SU-DHL-6 (cell line): ENCODE measurements around the gene FKBP5.

Experiments used
- H2AFZ ChIP-seq: fragments of 200-600 bp; sonication (generic); 2 replicates; pipeline ENCODE4 v1.6.1; 2014; ENCODE audit warnings: low read depth, mild to moderate bottlenecking, moderate library complexity, mixed read lengths, antibody characterized with exemption, low read length; ENCODE audit not compliant: severe bottlenecking
- H3F3A ChIP-seq: fragments of 200-600 bp; shearing (Covaris generic); 2 replicates; pipeline ENCODE4 v1.6.0; 2016; ENCODE audit warnings: antibody characterized with exemption, mild to moderate bottlenecking; ENCODE audit not compliant: insufficient read depth
- H3K27ac ChIP-seq: fragments of 200-600 bp; sonication (generic); 2 replicates; pipeline ENCODE4 v1.5.1; 2016; ENCODE audit warnings: low read depth, mild to moderate bottlenecking, low read length, moderate library complexity, mixed read lengths
- H3K27me3 ChIP-seq: fragments of 200-600 bp; sonication (generic), shearing (Covaris generic); 2 replicates; pipeline ENCODE4 v1.6.0; 2014; ENCODE audit warnings: mild to moderate bottlenecking, low read length
- H3K36me3 ChIP-seq: fragments of 200-600 bp; sonication (generic); 2 replicates; pipeline ENCODE4 v1.6.1; 2014; ENCODE audit warnings: mild to moderate bottlenecking, low read length, mixed read lengths
- H3K4me2 ChIP-seq: fragments of 300-600, 200-600 bp; shearing (Covaris generic), sonication (generic); 2 replicates; pipeline ENCODE4 v1.6.0; 2014; ENCODE audit warnings: low read length, low read depth, mild to moderate bottlenecking; ENCODE audit not compliant: poor library complexity, severe bottlenecking
- H3K4me3 ChIP-seq: fragments of 200-600 bp; sonication (generic); 2 replicates; pipeline ENCODE4 v1.5.1; 2014; ENCODE audit warnings: antibody characterized with exemption, low read length, mild to moderate bottlenecking, mixed read lengths; ENCODE audit not compliant: insufficient read depth, poor library complexity, severe bottlenecking
- H3K79me2 ChIP-seq: fragments of 200-600 bp; sonication (generic); 2 replicates; pipeline ENCODE4 v1.6.1; 2014; ENCODE audit warnings: mild to moderate bottlenecking, low read length, moderate library complexity; ENCODE audit not compliant: insufficient read depth
- H3K9ac ChIP-seq: fragments of 200-600 bp; sonication (generic); 2 replicates; pipeline ENCODE4 v1.7.0; 2014; ENCODE audit warnings: mild to moderate bottlenecking, low read length
- H3K9me2 ChIP-seq: fragments of 200-600 bp; sonication (generic); replicated peaks from 2 replicates; pipeline ENCODE4 v1.6.1; 2014; ENCODE audit warnings: low read length; ENCODE audit not compliant: insufficient read depth
- H3K9me3 ChIP-seq: fragments of 200-600 bp; sonication (generic); 2 replicates; pipeline ENCODE4 v1.6.1; 2014; ENCODE audit warnings: low read length, mixed read lengths; ENCODE audit not compliant: insufficient read depth
- H4K20me1 ChIP-seq: fragments of 200-600 bp; sonication (generic); 2 replicates; pipeline ENCODE4 v1.6.1; 2014; ENCODE audit warnings: low read depth, mild to moderate bottlenecking, antibody characterized with exemption, low read length, moderate library complexity, mixed read lengths
- EZH2phosphoT487 ChIP-seq: fragments of 200-600 bp; sonication (generic), shearing (Covaris generic); conservative IDR thresholded peaks from 2 replicates; pipeline ENCODE4 v1.6.1; 2018; ENCODE audit warnings: mild to moderate bottlenecking, antibody characterized with exemption, low read length, moderate library complexity, mixed read lengths
- TF ChIP-seq, protein P1 (sequence below): fragments of 200-600 bp; sonication (generic); IDR thresholded peaks from one replicate; pipeline ENCODE4 v1.5.1; 2017; ENCODE audit warnings: antibody characterized with exemption, mild to moderate bottlenecking, low read length, moderate library complexity; ENCODE audit not compliant: insufficient read depth, poor library complexity, severe bottlenecking

The FKBP5 gene

DNA sequence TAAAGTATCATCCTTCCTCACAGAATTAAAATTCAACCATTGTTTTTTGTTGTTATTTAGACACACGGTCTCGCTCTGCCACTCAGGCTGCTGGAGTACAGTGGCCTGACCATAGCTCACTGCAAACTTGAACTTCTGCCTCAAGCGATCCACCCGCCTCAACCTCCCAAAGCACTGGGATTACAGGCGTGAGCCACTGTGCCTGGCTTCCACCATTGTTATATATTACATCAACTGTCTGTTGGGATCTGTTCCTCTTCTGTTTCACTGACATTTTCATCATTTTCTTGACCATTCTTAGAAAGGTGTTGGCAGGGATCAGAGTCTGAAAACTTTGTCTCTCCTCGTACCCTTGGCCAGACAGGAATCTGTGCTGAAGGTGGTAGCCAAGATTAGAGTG, 154.7 kb downstream of the FKBP5 start:
- H3K79me2 ChIP-seq, result no peaks in the 10 kb centered on the region
- no peak overlapping the region for H3K4me3 ChIP-seq
- H3K4me2 ChIP-seq, result no peak overlapping the region
- H4K20me1 ChIP-seq, result no peaks in the 10 kb centered on the region
- H2AFZ ChIP-seq, result no peak overlapping the region
- no peaks in the 10 kb centered on the region for H3K36me3 ChIP-seq
- no peaks in the 10 kb centered on the region for H3K9me3 ChIP-seq
- H3K27me3 ChIP-seq, result no peaks in the 10 kb centered on the region
- H3K9ac ChIP-seq, result no peak overlapping the region
- no peaks in the 10 kb centered on the region for H3K9me2 ChIP-seq
- no peaks in the 10 kb centered on the region for H3F3A ChIP-seq
- no peak for TF ChIP-seq EZH2phosphoT487
- TF ChIP-seq, protein P1, sequence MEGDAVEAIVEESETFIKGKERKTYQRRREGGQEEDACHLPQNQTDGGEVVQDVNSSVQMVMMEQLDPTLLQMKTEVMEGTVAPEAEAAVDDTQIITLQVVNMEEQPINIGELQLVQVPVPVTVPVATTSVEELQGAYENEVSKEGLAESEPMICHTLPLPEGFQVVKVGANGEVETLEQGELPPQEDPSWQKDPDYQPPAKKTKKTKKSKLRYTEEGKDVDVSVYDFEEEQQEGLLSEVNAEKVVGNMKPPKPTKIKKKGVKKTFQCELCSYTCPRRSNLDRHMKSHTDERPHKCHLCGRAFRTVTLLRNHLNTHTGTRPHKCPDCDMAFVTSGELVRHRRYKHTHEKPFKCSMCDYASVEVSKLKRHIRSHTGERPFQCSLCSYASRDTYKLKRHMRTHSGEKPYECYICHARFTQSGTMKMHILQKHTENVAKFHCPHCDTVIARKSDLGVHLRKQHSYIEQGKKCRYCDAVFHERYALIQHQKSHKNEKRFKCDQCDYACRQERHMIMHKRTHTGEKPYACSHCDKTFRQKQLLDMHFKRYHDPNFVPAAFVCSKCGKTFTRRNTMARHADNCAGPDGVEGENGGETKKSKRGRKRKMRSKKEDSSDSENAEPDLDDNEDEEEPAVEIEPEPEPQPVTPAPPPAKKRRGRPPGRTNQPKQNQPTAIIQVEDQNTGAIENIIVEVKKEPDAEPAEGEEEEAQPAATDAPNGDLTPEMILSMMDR, result no peak
- H3K27ac ChIP-seq, result no peak overlapping the region

DNA sequence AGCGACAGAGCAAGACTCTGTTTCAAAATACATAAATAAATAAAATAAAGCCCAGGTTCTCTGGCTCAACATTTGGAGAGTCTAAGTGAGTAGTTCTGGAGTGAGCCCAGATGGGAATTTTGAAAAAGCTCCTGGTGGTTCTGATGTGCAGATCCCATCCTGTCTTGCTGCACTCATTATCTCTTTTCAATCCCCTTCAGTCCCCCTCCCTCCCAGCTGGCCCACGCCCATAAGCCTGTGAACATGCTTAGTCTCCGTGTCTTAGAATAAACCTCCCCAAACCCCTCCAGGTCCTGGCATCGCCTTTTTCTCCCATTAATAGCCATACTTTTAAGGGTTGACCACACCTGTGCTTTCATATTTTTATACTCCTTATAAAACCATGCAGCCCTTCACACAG, 156.6 kb downstream of the FKBP5 start:
- no peak overlapping the region for H3K4me2 ChIP-seq
- no peaks in the 10 kb centered on the region for H3K9me2 ChIP-seq
- no peaks in the 10 kb centered on the region for H3F3A ChIP-seq
- TF ChIP-seq, protein P1, result no peak
- no peak for TF ChIP-seq EZH2phosphoT487
- no peaks in the 10 kb centered on the region for H3K27me3 ChIP-seq
- no peak overlapping the region for H2AFZ ChIP-seq
- H3K9me3 ChIP-seq, result no peaks in the 10 kb centered on the region
- H3K36me3 ChIP-seq, result no peaks in the 10 kb centered on the region
- no peaks in the 10 kb centered on the region for H4K20me1 ChIP-seq
- H3K9ac ChIP-seq, result no peak overlapping the region
- no peak overlapping the region for H3K4me3 ChIP-seq
- no peak overlapping the region for H3K27ac ChIP-seq
- no peaks in the 10 kb centered on the region for H3K79me2 ChIP-seq

DNA sequence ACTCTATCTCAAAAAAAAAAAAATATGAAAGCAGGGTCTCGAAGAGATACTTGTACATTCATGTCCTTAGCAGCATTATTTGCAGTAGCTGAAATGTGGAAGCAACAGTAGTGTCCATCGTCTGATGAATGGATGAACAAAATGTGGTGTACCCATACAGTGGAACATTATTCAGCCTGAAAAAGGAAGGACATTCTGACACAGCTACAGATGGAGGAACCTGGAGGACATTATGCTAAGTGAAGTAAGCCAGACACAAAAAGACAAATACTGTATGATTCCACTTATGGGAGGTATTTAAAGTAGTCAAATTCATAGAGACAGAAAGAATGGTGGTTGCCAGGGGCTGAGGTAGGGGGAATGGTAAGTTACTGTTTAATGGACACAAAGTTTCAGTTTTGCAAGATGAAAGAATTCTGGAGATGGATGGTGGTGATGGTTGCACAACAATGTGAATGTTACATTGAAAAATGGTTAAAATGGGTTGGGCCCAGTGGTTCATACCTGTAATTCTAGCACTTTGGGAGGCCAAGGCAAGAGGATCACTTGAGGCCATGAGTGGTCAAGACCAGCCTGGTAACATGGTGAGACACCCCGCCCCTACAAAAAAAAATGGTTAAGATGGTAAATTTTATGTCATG, 164.2 kb downstream of the FKBP5 start:
- no peak overlapping the region for H2AFZ ChIP-seq
- no peak for TF ChIP-seq EZH2phosphoT487
- TF ChIP-seq, protein P1, result no peak
- no peak overlapping the region for H3K27ac ChIP-seq
- no peaks in the 10 kb centered on the region for H3K27me3 ChIP-seq
- no peaks in the 10 kb centered on the region for H3K36me3 ChIP-seq
- no peaks in the 10 kb centered on the region for H3K9me2 ChIP-seq
- H4K20me1 ChIP-seq, result no peaks in the 10 kb centered on the region
- no peak overlapping the region for H3K4me2 ChIP-seq
- H3K9ac ChIP-seq, result no peak overlapping the region
- no peaks in the 10 kb centered on the region for H3K79me2 ChIP-seq
- no peak overlapping the region for H3K4me3 ChIP-seq
- H3F3A ChIP-seq, result no peaks in the 10 kb centered on the region
- no peaks in the 10 kb centered on the region for H3K9me3 ChIP-seq
